GM12878 (cell line): ENCODE results near the gene TMEM132D. TPM values are rescaled to one million over a fixed set of nuclear protein-coding genes. Genes with fewer than 3 reads are reported as not detected.

ENCODE experiments used
- ATAC-seq: fragments of 200-7000 bp; cut with Tn5 transposase; 3 replicates; pipeline ENCODE4 v1.9.1; 2020; ENCODE audit warnings: mild to moderate bottlenecking, moderate library complexity
- BruUV-seq: library from RNA; stranded (reverse); fragments of 400-500 nt; replicated peaks from 2 replicates; lab custom pipeline; 2021; lab: Mats Ljungman, UMichigan
- CTCF ChIA-PET: fragments of 300-600 bp; sonication (Branson Sonifier 250); formaldehyde crosslinking; extraction: SDS; loops from one replicate; lab custom pipeline; 2021; ENCODE audit warnings: inconsistent platforms; lab: Yijun Ruan, JAX
- POLR2A ChIA-PET: fragments of 350-600 bp; formaldehyde crosslinking; extraction: SDS; loops from one replicate; lab custom pipeline; 2021; ENCODE audit warnings: inconsistent platforms; lab: Charles Lee
- RAD21 ChIA-PET: fragments of 300-600 bp; sonication (Branson Sonifier 250); formaldehyde crosslinking; loops from one replicate; lab custom pipeline; 2023; ENCODE audit warnings: antibody characterized with exemption; ENCODE audit not compliant: unreplicated experiment; lab: Charles Lee
- SMC1A ChIA-PET: fragments of 300-600 bp; sonication (Branson Sonifier 250); formaldehyde crosslinking; loops from one replicate; lab custom pipeline; 2023; ENCODE audit not compliant: unreplicated experiment, uncharacterized antibody; lab: Charles Lee
- DNase-seq: peaks from one replicate; pipeline ENCODE4 v3.0.0-alpha.2; 2011; ENCODE audit warnings: low read depth, low spot score
- FAIRE-seq: peaks from 3 replicates; lab custom pipeline; 2011; peaks lifted over from hg19 to GRCh38; lab: Jason Lieb, UNC
- H2AFZ ChIP-seq: 2 replicates; pipeline ENCODE4 v1.6.0; 2011; ENCODE audit warnings: low read depth, low read length, control low read depth; ENCODE audit not compliant: control insufficient read depth
- H3K27ac ChIP-seq: 2 replicates; pipeline ENCODE4 v1.5.1; 2011; ENCODE audit warnings: control low read depth; ENCODE audit not compliant: control insufficient read depth, insufficient read depth
- H3K27me3 ChIP-seq, 2 experiments: replicated peaks in 1 of 2; 2 replicates each; pipeline versions ENCODE4 v1.6.0 to v1.6.1; 2011; ENCODE audit warnings: low read length in 1 of 2; ENCODE audit not compliant: control insufficient read depth in 2 of 2, insufficient read depth in 2 of 2
- H3K36me3 ChIP-seq, 2 experiments: 2 replicates each; pipeline ENCODE4 v1.5.1; 2011; ENCODE audit warnings: low read length in 1 of 2; ENCODE audit not compliant: control insufficient read depth in 2 of 2, insufficient read depth in 2 of 2
- H3K4me1 ChIP-seq: 2 replicates; pipeline ENCODE4 v1.6.1; 2011; ENCODE audit warnings: mild to moderate bottlenecking, low read length, moderate library complexity, mixed read lengths; ENCODE audit not compliant: control insufficient read depth, insufficient read depth
- H3K4me2 ChIP-seq: 2 replicates; pipeline ENCODE4 v1.6.0; 2011; ENCODE audit warnings: control low read depth; ENCODE audit not compliant: control insufficient read depth, insufficient read depth
- H3K4me3 ChIP-seq: fragments of 200-600 bp; sonication (generic); 2 replicates; pipeline ENCODE4 v1.5.1; 2016
- H3K79me2 ChIP-seq: 2 replicates; pipeline ENCODE4 v1.6.0; 2011; ENCODE audit warnings: low read length; ENCODE audit not compliant: control insufficient read depth, insufficient read depth
- H3K9ac ChIP-seq: 2 replicates; pipeline ENCODE4 v1.8.0; 2011; ENCODE audit warnings: low read length, control low read depth, mixed read lengths; ENCODE audit not compliant: control insufficient read depth, insufficient read depth
- H3K9me3 ChIP-seq: replicated peaks from 3 replicates; pipeline ENCODE4 v1.5.1; 2011; ENCODE audit warnings: mild to moderate bottlenecking, low read length; ENCODE audit not compliant: control insufficient read depth, insufficient read depth
- H4K20me1 ChIP-seq: 2 replicates; pipeline ENCODE4 v1.6.0; 2011; ENCODE audit not compliant: control insufficient read depth, insufficient read depth
- MLLT1 ChIP-seq: fragments of 450-650 bp; IDR thresholded peaks from 2 replicates; pipeline ENCODE4 v1.6.1; 2016; ENCODE audit warnings: mild to moderate bottlenecking
- ZBTB4 ChIP-seq: fragments of 450-650 bp; formaldehyde crosslinking; IDR thresholded peaks from 2 replicates; pipeline ENCODE4 v1.4.0; 2022; ENCODE audit warnings: mild to moderate bottlenecking, moderate library complexity
- WGBS: methylation state at CpG from one replicate; pipeline ENCODE4 v1.1.6; 2016; ENCODE audit warnings: low lambda C conversion rate; ENCODE audit not compliant: insufficient replicate concordance, insufficient coverage; ENCODE audit errors: missing lambda C conversion rate; 5-methylcytosine and 5-hydroxymethylcytosine counted together
- in situ Hi-C: fragments of 300-500 bp; cut with MboI; formaldehyde crosslinking; loops from 9 replicates; pipeline ENCODE4 v1.14.3; 2018; ENCODE audit warnings: mixed read lengths
- intact Hi-C: fragments of 100-400 bp; cut with micrococcal nuclease; formaldehyde crosslinking; loops from one replicate; pipeline ENCODE4 v1.14.2; 2022; ENCODE audit not compliant: unreplicated experiment
- polyA plus RNA-seq, 11 experiments: library from polyadenylated mRNA; depleted of rRNA in 4 of 11; unstranded in 6 of 11; stranded (reverse) in 5 of 11; fragments of >200 nt; fragmentation: Nextera tagmentation in 4 of 11; fragmentation: Illumina TruSeq in 1 of 11; extraction: Ambion mirVana in 4 of 11; extraction: Trizol in 1 of 11; gene quantifications; 1 replicate in 1 of 11; 2 replicates in 10 of 11; pipeline versions ENCODE4 v1.2.1 to v1.2.3, GENCODE V29; 2011 to 2016; ENCODE audit warnings: inconsistent platforms in 2 of 11, missing spikeins in 2 of 11, low read depth in 1 of 11
- total RNA-seq, 4 experiments: library from RNA; depleted of rRNA in 3 of 4; stranded (reverse); fragments of >200 nt in 3 of 4; fragmentation: Illumina TruSeq in 1 of 4; extraction: Trizol in 1 of 4; gene quantifications; 2 replicates each; pipeline versions ENCODE4 v1.2.1 to v1.2.3, GENCODE V29; 2013 to 2021
- TF ChIP-seq, protein P1 (sequence below): fragments of 450-650 bp; formaldehyde crosslinking; IDR thresholded peaks from 2 replicates; pipeline ENCODE4 v1.5.0; 2022; ENCODE audit warnings: mild to moderate bottlenecking, missing genetic modification characterization

TMEM132D gene
- total and polyA plus RNA-seq, 10 of the 15 experiments (the other 5 are each of a cell fraction or from before 2014, with no cell fraction given): under 0.01 to 0.12 (median 0.02) TPM; not detected in 3

DNA sequence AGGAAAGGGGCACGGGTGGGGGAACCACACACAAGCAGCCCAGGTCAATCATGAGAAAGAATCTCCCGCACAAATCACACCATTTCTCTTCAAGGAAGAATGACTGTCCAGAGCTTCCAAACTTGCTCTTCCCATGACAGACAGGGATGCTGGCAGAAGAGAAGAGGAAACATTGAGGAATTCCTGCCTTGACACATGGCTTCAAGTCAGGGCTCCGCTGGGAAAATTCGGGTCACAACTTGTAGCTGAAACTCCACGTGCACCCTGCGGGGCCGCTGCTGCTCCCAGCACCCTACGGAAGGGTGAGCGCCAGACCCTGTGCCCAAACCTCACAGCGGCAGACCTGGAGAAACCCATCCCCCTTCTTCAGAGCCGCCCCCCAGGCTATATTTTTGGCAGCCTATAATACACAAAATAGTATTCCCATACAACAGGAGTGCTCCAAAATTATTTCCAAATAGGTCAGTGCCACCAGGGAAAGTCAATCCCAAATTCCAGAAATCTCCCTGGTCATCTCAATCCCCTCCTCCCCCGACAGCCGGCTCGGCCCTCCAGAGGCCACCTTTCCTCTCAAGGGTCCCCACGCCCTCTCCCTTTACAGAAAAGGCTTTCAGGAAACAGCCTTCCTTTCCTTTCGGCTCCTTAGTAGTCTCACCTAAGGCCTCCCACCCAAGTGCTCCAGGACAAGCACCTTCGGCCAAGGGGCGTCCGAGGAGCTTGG, 1.3 kb downstream of the TMEM132D start:
- in situ Hi-C loops (no loop called here), intact Hi-C loops (no loop called here)
- Histone ChIP-seq H4K20me1 (no peaks in the 10 kb centered on the region), H3K4me2 (no peak overlapping the region), H2AFZ (no peak overlapping the region), H3K9me3 (no peaks in the 10 kb centered on the region), H3K36me3 (no peaks in the 10 kb centered on the region), H3K27ac (no peak overlapping the region)
- 30% methylated on average over 19 of the region's 19 CpGs for WGBS
- no peak for FAIRE-seq
- BruUV-seq: no TSS peak
- CTCF ChIA-PET: no interaction called here
- no peak for ATAC-seq
- TF ChIP-seq ZBTB4: no peak
- TF ChIP-seq, all 136 proteins: peak for 0
- Histone ChIP-seq H3K9ac (no peak overlapping the region), H3K27me3 (no peaks in the 10 kb centered on the region), H3K79me2 (no peaks in the 10 kb centered on the region), H3K4me1 (no peaks in the 10 kb centered on the region), H3K4me3 (no peak overlapping the region)
- RAD21 ChIA-PET: no interaction called here
- POLR2A ChIA-PET: no interaction called here
- SMC1A ChIA-PET: no interaction called here
- no peak for DNase-seq

DNA sequence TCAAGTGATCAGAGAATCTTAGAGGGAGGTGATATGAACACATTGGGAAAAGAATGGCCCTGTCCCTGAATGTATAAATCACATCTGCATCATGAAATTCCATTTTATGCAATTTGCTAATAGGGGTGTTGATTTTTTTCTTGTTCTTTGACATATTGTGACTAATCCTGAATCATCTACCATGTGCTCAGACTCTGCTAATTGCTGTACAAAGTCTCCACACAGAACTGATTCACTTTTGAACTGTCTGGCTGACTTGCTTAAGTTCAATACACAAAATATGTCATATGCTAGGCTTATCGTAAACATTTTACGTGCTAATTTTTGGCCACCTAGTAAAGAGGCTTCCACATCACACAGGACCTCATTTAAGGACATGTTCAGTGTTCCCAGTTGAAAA, 2.6 kb downstream of the TMEM132D start:
- no peak for FAIRE-seq
- in situ Hi-C loops (no loop called here), intact Hi-C loops (no loop called here)
- DNase-seq: no peak
- CTCF ChIA-PET: interaction anchor here (1.2 kb wide), 1 partner anchor 10 kb away, joined by 3 read pairs; no protein-coding TSS in a partner anchor
- RAD21 ChIA-PET: no interaction called here
- Histone ChIP-seq H3K4me1 (no peaks in the 10 kb centered on the region), H3K27me3 (no peaks in the 10 kb centered on the region), H3K79me2 (no peaks in the 10 kb centered on the region), H2AFZ (no peak overlapping the region), H3K9me3 (no peaks in the 10 kb centered on the region), H3K27ac (no peak overlapping the region), H3K36me3 (no peaks in the 10 kb centered on the region), H3K4me2 (no peak overlapping the region), H3K4me3 (no peak overlapping the region), H3K9ac (no peak overlapping the region), H4K20me1 (no peaks in the 10 kb centered on the region)
- TF ChIP-seq, protein P1, sequence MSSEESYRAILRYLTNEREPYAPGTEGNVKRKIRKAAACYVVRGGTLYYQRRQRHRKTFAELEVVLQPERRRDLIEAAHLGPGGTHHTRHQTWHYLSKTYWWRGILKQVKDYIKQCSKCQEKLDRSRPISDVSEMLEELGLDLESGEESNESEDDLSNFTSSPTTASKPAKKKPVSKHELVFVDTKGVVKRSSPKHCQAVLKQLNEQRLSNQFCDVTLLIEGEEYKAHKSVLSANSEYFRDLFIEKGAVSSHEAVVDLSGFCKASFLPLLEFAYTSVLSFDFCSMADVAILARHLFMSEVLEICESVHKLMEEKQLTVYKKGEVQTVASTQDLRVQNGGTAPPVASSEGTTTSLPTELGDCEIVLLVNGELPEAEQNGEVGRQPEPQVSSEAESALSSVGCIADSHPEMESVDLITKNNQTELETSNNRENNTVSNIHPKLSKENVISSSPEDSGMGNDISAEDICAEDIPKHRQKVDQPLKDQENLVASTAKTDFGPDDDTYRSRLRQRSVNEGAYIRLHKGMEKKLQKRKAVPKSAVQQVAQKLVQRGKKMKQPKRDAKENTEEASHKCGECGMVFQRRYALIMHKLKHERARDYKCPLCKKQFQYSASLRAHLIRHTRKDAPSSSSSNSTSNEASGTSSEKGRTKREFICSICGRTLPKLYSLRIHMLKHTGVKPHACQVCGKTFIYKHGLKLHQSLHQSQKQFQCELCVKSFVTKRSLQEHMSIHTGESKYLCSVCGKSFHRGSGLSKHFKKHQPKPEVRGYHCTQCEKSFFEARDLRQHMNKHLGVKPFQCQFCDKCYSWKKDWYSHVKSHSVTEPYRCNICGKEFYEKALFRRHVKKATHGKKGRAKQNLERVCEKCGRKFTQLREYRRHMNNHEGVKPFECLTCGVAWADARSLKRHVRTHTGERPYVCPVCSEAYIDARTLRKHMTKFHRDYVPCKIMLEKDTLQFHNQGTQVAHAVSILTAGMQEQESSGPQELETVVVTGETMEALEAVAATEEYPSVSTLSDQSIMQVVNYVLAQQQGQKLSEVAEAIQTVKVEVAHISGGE (CRISPR knock-in tag): no peak
- no peak for TF ChIP-seq MLLT1
- SMC1A ChIA-PET: no interaction called here
- no peak for ATAC-seq
- WGBS: 60% methylated on average over 2 of the region's 2 CpGs
- POLR2A ChIA-PET: no interaction called here
- BruUV-seq: no TSS peak
